H1 (cell line): ENCODE results near the gene RNF146.
"Not testable (repeated sequence)": the region's sequence is repeated elsewhere in the genome, so short reads cannot be mapped to it uniquely, and the experiment has no call there.

ENCODE experiments used
- CTCF ChIP-seq, 3 experiments: IDR thresholded peaks; 1 replicate in 2 of 3; 2 replicates in 1 of 3; pipeline versions ENCODE4 v1.5.1 to v1.6.1; 2011; ENCODE audit warnings: low read length in 3 of 3, mild to moderate bottlenecking in 3 of 3, inconsistent platforms in 2 of 3, low read depth in 1 of 3, moderate library complexity in 1 of 3; ENCODE audit not compliant: insufficient read depth in 1 of 3; ENCODE audit errors: control extremely low read depth in 1 of 3
- MAFK ChIP-seq: IDR thresholded peaks from 2 replicates; pipeline ENCODE4 v1.6.1; 2012; ENCODE audit warnings: low read depth, mild to moderate bottlenecking, improper control_type of control experiment, low read length
- POLR2A ChIP-seq, 2 experiments: IDR thresholded peaks; 1 replicate in 1 of 2; 2 replicates in 1 of 2; pipeline ENCODE4 v1.6.1; 2011; ENCODE audit warnings: low read depth in 2 of 2, low read length in 2 of 2, mild to moderate bottlenecking in 2 of 2; ENCODE audit errors: control extremely low read depth in 1 of 2
- RXRA ChIP-seq: IDR thresholded peaks from 2 replicates; pipeline ENCODE4 v1.6.1; 2011; ENCODE audit warnings: low read depth, mild to moderate bottlenecking, low read length, moderate library complexity; ENCODE audit not compliant: insufficient read depth
- SIX5 ChIP-seq: IDR thresholded peaks from 2 replicates; pipeline ENCODE4 v1.6.1; 2011; ENCODE audit warnings: mild to moderate bottlenecking, low read depth, low read length
- SUZ12 ChIP-seq: fragments of 200-600 bp; sonication (generic); IDR thresholded peaks from 2 replicates; pipeline ENCODE4 v1.6.1; 2012; ENCODE audit warnings: mild to moderate bottlenecking, inconsistent platforms, low read length, moderate library complexity, mixed read lengths
- TF ChIP-seq, protein P1 (sequence below): IDR thresholded peaks from 2 replicates; pipeline ENCODE4 v1.6.1; 2011; ENCODE audit warnings: low read depth, mild to moderate bottlenecking, low read length; ENCODE audit not compliant: insufficient read depth
- TF ChIP-seq, protein P2 (sequence below): IDR thresholded peaks from 2 replicates; pipeline ENCODE4 v1.6.1; 2012; ENCODE audit warnings: low read length, inconsistent platforms

DNA sequence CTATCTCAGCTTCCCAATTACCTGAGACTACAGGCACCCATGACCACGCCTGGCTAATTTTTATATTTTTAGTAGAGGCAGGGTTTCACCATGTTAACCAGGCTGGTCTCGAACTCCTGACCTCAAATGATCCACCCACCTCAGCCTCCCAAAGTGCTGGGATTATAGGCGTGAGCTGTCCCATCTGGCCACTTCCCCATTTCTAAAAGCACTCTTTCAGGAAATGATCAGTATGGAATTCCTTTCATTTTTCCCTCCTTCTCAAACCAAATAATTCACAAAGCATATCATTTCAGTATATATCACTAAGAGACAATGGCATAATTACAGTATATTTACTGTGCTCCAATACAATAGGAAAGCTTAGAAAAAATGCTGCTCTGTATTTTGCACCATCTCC lies 64.6 kb downstream of the RNF146 start:
- not testable (repeated sequence) for TF ChIP-seq MAFK; CTCF (IDR thresholded peaks at IDR 0.05; ENCODE audit: control extremely low read depth in 1 of 3, insufficient read depth in 1 of 3, low read depth in 1 of 3, low read length in 3 of 3); RXRA; SUZ12; SIX5; POLR2A (IDR thresholded peaks at IDR 0.05; ENCODE audit: control extremely low read depth in 1 of 2, low read depth in 2 of 2, low read length in 2 of 2)
- TF ChIP-seq, protein P1, sequence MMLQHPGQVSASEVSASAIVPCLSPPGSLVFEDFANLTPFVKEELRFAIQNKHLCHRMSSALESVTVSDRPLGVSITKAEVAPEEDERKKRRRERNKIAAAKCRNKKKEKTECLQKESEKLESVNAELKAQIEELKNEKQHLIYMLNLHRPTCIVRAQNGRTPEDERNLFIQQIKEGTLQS = not testable (repeated sequence)
- TF ChIP-seq, protein P2, sequence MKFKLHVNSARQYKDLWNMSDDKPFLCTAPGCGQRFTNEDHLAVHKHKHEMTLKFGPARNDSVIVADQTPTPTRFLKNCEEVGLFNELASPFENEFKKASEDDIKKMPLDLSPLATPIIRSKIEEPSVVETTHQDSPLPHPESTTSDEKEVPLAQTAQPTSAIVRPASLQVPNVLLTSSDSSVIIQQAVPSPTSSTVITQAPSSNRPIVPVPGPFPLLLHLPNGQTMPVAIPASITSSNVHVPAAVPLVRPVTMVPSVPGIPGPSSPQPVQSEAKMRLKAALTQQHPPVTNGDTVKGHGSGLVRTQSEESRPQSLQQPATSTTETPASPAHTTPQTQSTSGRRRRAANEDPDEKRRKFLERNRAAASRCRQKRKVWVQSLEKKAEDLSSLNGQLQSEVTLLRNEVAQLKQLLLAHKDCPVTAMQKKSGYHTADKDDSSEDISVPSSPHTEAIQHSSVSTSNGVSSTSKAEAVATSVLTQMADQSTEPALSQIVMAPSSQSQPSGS = not testable (repeated sequence)
